Liver (tissue), 9 donors: ENCODE data around the gene NCAPG2. TPM values are rescaled to one million over a fixed set of nuclear protein-coding genes. Genes with fewer than 3 reads are reported as not detected.

Source experiments
- DNase-seq: peaks from one replicate; pipeline ENCODE4 v3.0.0-alpha.2; 2017; ENCODE audit warnings: low spot score
- H3K27ac ChIP-seq, 2 donors: one replicate each; pipeline ENCODE4 v1.7.0; 2013; ENCODE audit warnings: inconsistent platforms in 2 of 2, low read length in 2 of 2, control low read depth in 1 of 2, low read depth in 1 of 2, mild to moderate bottlenecking in 1 of 2
- H3K27me3 ChIP-seq, 4 donors: one replicate each; pipeline versions ENCODE4 v1.6.1 to v1.7.0; 2013; ENCODE audit warnings: low read length in 3 of 4, inconsistent platforms in 1 of 4, mild to moderate bottlenecking in 1 of 4, moderate library complexity in 1 of 4; ENCODE audit not compliant: control insufficient read depth in 4 of 4, insufficient read depth in 4 of 4
- H3K36me3 ChIP-seq, 4 donors: one replicate each; pipeline versions ENCODE4 v1.6.1 to v1.7.0; 2013; ENCODE audit warnings: low read length in 3 of 4, mild to moderate bottlenecking in 3 of 4, low read depth in 1 of 4, moderate library complexity in 1 of 4; ENCODE audit not compliant: control insufficient read depth in 4 of 4, insufficient read depth in 3 of 4
- H3K4me1 ChIP-seq, 4 donors: one replicate each; pipeline versions ENCODE4 v1.6.1 to v1.7.0; 2013; ENCODE audit warnings: low read length in 3 of 4, mild to moderate bottlenecking in 3 of 4, moderate library complexity in 1 of 4; ENCODE audit not compliant: control insufficient read depth in 4 of 4, insufficient read depth in 4 of 4
- H3K4me3 ChIP-seq, 3 donors: one replicate each; pipeline versions ENCODE4 v1.6.1 to v1.7.0; 2013; ENCODE audit warnings: low read length in 3 of 3, control low read depth in 1 of 3, low read depth in 1 of 3, mild to moderate bottlenecking in 1 of 3
- H3K9ac ChIP-seq, 2 donors: one replicate each; pipeline ENCODE4 v1.7.0; 2013; ENCODE audit warnings: low read length in 2 of 2, mild to moderate bottlenecking in 2 of 2, moderate library complexity in 2 of 2, control low read depth in 1 of 2, low read depth in 1 of 2
- H3K9me3 ChIP-seq, 4 donors: one replicate each; pipeline versions ENCODE4 v1.6.1 to v1.7.0; 2013; ENCODE audit warnings: low read length in 3 of 4; ENCODE audit not compliant: control insufficient read depth in 4 of 4
- ATF3 ChIP-seq: IDR thresholded peaks from 2 replicates; pipeline ENCODE4 v1.6.1; 2016; ENCODE audit warnings: antibody characterized with exemption
- CTCF ChIP-seq: fragments of 150-350 bp; IDR thresholded peaks from 2 replicates; pipeline ENCODE4 v1.5.1; 2017; ENCODE audit warnings: improper control_type of control experiment, low read depth, low read length; ENCODE audit not compliant: missing input control
- EGR1 ChIP-seq, 2 donors: IDR thresholded peaks; 2 replicates each; pipeline ENCODE4 v1.6.1; 2016 to 2018; ENCODE audit warnings: antibody characterized with exemption in 2 of 2, low read depth in 2 of 2
- FOXA1 ChIP-seq: IDR thresholded peaks from 2 replicates; pipeline ENCODE4 v1.6.1; 2016; ENCODE audit warnings: antibody characterized with exemption
- FOXA2 ChIP-seq: IDR thresholded peaks from 2 replicates; pipeline ENCODE4 v1.6.1; 2016; ENCODE audit warnings: antibody characterized with exemption
- GABPA ChIP-seq, 2 donors: IDR thresholded peaks in 1 of 2; conservative IDR thresholded peaks in 1 of 2; 2 replicates each; pipeline ENCODE4 v1.6.1; 2016; ENCODE audit warnings: antibody characterized with exemption in 2 of 2, mild to moderate bottlenecking in 1 of 2, moderate library complexity in 1 of 2
- HNF4A ChIP-seq, 2 donors: conservative IDR thresholded peaks; 2 replicates each; pipeline ENCODE4 v1.6.1; 2016; ENCODE audit warnings: antibody characterized with exemption in 2 of 2, mild to moderate bottlenecking in 2 of 2
- HNF4G ChIP-seq: IDR thresholded peaks from 2 replicates; pipeline ENCODE4 v1.6.1; 2016; ENCODE audit warnings: antibody characterized with exemption
- JUND ChIP-seq, 2 donors: IDR thresholded peaks; 2 replicates each; pipeline ENCODE4 v1.6.1; 2016; ENCODE audit warnings: antibody characterized with exemption in 2 of 2
- NR2F2 ChIP-seq: IDR thresholded peaks from 2 replicates; pipeline ENCODE4 v1.6.1; 2016; ENCODE audit warnings: antibody characterized with exemption
- RAD21 ChIP-seq, 2 donors: IDR thresholded peaks; 2 replicates each; pipeline ENCODE4 v1.6.1; 2016; ENCODE audit warnings: antibody characterized with exemption in 2 of 2, mild to moderate bottlenecking in 2 of 2
- REST ChIP-seq: IDR thresholded peaks from 2 replicates; pipeline ENCODE4 v1.6.1; 2016; ENCODE audit warnings: antibody characterized with exemption, mild to moderate bottlenecking
- RXRA ChIP-seq, 2 donors: IDR thresholded peaks; 2 replicates each; pipeline ENCODE4 v1.6.1; 2017 to 2018; ENCODE audit warnings: antibody characterized with exemption in 2 of 2, mild to moderate bottlenecking in 1 of 2
- SP1 ChIP-seq: IDR thresholded peaks from 2 replicates; pipeline ENCODE4 v1.6.1; 2018; ENCODE audit warnings: antibody characterized with exemption, mild to moderate bottlenecking
- TAF1 ChIP-seq: conservative IDR thresholded peaks from 2 replicates; pipeline ENCODE4 v1.6.1; 2016; ENCODE audit warnings: antibody characterized with exemption, mild to moderate bottlenecking
- YY1 ChIP-seq: IDR thresholded peaks from 2 replicates; pipeline ENCODE4 v1.6.1; 2016; ENCODE audit warnings: antibody characterized with exemption, mild to moderate bottlenecking
- ZBTB33 ChIP-seq: IDR thresholded peaks from 2 replicates; pipeline ENCODE4 v1.6.1; 2016; ENCODE audit warnings: antibody characterized with exemption
- WGBS: extraction: QIAGEN DNeasy Blood & Tissue Kit; methylation state at CpG from one replicate; pipeline ENCODE4 v1.1.7; 2013; 5-methylcytosine and 5-hydroxymethylcytosine counted together
- polyA plus RNA-seq, 2 donors: library from polyadenylated mRNA; stranded (reverse) in 1 of 2; unstranded in 1 of 2; fragments of 200-250 nt in 1 of 2; fragments of >200 nt in 1 of 2; fragmentation: Nextera tagmentation in 1 of 2; extraction: Ambion mirVana in 1 of 2; gene quantifications; one replicate each; pipeline versions ENCODE4 v1.2.1 to v1.2.3, GENCODE V29; 2013 to 2015
- total RNA-seq, 2 donors: library from RNA; depleted of rRNA; stranded (reverse); fragments of >200 nt; gene quantifications; one replicate each; pipeline ENCODE4 v1.2.3, GENCODE V29; 2014
- donor health status: healthy.
- donor health status: healthy.
- donor health status: healthy.
- donor health status: healthy.
- donor health status: healthy.

Gene NCAPG2
- total and polyA plus RNA-seq, 4 donors, result 0.89 to 37.4 (median 3.7) TPM

GRCh38 chr7:158722574-158723237, 18.1 kb upstream of the NCAPG2 start:
- no peaks in the 10 kb centered on the region for H3K36me3 ChIP-seq
- H3K9me3 ChIP-seq, result no peaks in the 10 kb centered on the region
- no peaks in the 10 kb centered on the region for H3K27me3 ChIP-seq
- no peak overlapping the region for H3K27ac ChIP-seq
- H3K9ac ChIP-seq, result no peak overlapping the region
- DNase-seq, result no peak
- TF ChIP-seq ATF3 (no peak), NR2F2 (no peak), HNF4A (conservative IDR thresholded peaks at IDR 0.05) (no peak), TAF1 (no peak), RXRA (IDR thresholded peaks at IDR 0.05) (no peak), EGR1 (IDR thresholded peaks at IDR 0.05; ENCODE audit: low read depth in 2 of 2) (no peak), FOXA1 (no peak), HNF4G (no peak), JUND (IDR thresholded peaks at IDR 0.05) (no peak), REST (no peak), GABPA (IDR thresholded peaks at IDR 0.05 in 1 of 2, conservative IDR thresholded peaks at IDR 0.05 in 1 of 2) (no peak), CTCF (no peak), YY1 (no peak)
- 93% methylated on average over 6 of the region's 6 CpGs for WGBS
- no peak overlapping the region for H3K4me3 ChIP-seq
- H3K4me1 ChIP-seq, result no peaks in the 10 kb centered on the region

GRCh38 chr7:158720112-158720511, 15.5 kb upstream of the NCAPG2 start:
- H3K27ac ChIP-seq, result no peak overlapping the region
- H3K4me1 ChIP-seq, result no peaks in the 10 kb centered on the region
- 81% methylated on average over 9 of the region's 9 CpGs for WGBS
- TF ChIP-seq ATF3, result no peak
- no peak for TF ChIP-seq RAD21 (IDR thresholded peaks at IDR 0.05)
- no peak for TF ChIP-seq CTCF
- no peak for TF ChIP-seq HNF4G
- no peak for TF ChIP-seq FOXA1
- TF ChIP-seq RXRA (IDR thresholded peaks at IDR 0.05), result no peak
- TF ChIP-seq NR2F2, result no peak
- no peak for TF ChIP-seq ZBTB33
- TF ChIP-seq FOXA2, result no peak
- no peak for TF ChIP-seq SP1
- no peak for TF ChIP-seq YY1
- no peak for TF ChIP-seq GABPA (IDR thresholded peaks at IDR 0.05 in 1 of 2, conservative IDR thresholded peaks at IDR 0.05 in 1 of 2)
- no peak for TF ChIP-seq JUND (IDR thresholded peaks at IDR 0.05)
- no peak for TF ChIP-seq HNF4A (conservative IDR thresholded peaks at IDR 0.05)
- no peak for TF ChIP-seq TAF1
- TF ChIP-seq EGR1 (IDR thresholded peaks at IDR 0.05; ENCODE audit: low read depth in 2 of 2), result no peak
- no peaks in the 10 kb centered on the region for H3K36me3 ChIP-seq
- no peak overlapping the region for H3K9ac ChIP-seq
- no peak overlapping the region for H3K4me3 ChIP-seq
- no peaks in the 10 kb centered on the region for H3K27me3 ChIP-seq
- DNase-seq, result no peak
- no peaks in the 10 kb centered on the region for H3K9me3 ChIP-seq
